NCI-H2196 treated with DMSO at 0.1 percent for 48 hours (cell line): ENCODE measurements around the gene VTI1A.

ENCODE experiments used
- DNase-seq: peaks from one replicate; lab custom pipeline; 2025; ENCODE audit not compliant: unreplicated experiment; lab: John Stamatoyannopoulos, UW

Gene VTI1A

GRCh38 chr10:112634096-112634830, 187.2 kb downstream of the VTI1A start:
- DNase-seq, result no peak

- DNase-seq, result no peak
Measured at GRCh38 chr10:112637901-112638300, 190.9 kb downstream of the VTI1A start.

GRCh38 chr10:112639298-112639697, 192.3 kb downstream of the VTI1A start:
- DNase-seq, result no peak

GRCh38 chr10:112640638-112641037, 193.6 kb downstream of the VTI1A start:
- no peak for DNase-seq

- DNase-seq, result no peak
Measured at GRCh38 chr10:112643600-112644264, 196.7 kb downstream of the VTI1A start.

GRCh38 chr10:112644265-112644645, 197.2 kb downstream of the VTI1A start:
- no peak for DNase-seq

GRCh38 chr10:112649006-112649821, 202.2 kb downstream of the VTI1A start:
- DNase-seq, result no peak

GRCh38 chr10:112649822-112650152, 202.8 kb downstream of the VTI1A start:
- no peak for DNase-seq

- DNase-seq, result no peak
Measured at GRCh38 chr10:112650588-112651030, 203.6 kb downstream of the VTI1A start.

- no peak for DNase-seq
Measured at GRCh38 chr10:112653215-112653614, 206.2 kb downstream of the VTI1A start.

- DNase-seq, result no peak
Measured at GRCh38 chr10:112653851-112654250, 206.8 kb downstream of the VTI1A start.

- DNase-seq, result no peak
Measured at GRCh38 chr10:112654794-112655193, 207.8 kb downstream of the VTI1A start.

GRCh38 chr10:112655722-112656121, 208.7 kb downstream of the VTI1A start:
- no peak for DNase-seq

GRCh38 chr10:112658465-112658864, 211.4 kb downstream of the VTI1A start:
- DNase-seq, result no peak

- no peak for DNase-seq
Measured at GRCh38 chr10:112658900-112659638, 212.1 kb downstream of the VTI1A start.

- DNase-seq, result no peak
Measured at GRCh38 chr10:112663234-112664125, 216.5 kb downstream of the VTI1A start.

GRCh38 chr10:112666094-112666493, 219.1 kb downstream of the VTI1A start:
- DNase-seq, result no peak

GRCh38 chr10:112669989-112670388, 223.0 kb downstream of the VTI1A start:
- DNase-seq, result no peak

GRCh38 chr10:112671743-112672142, 224.7 kb downstream of the VTI1A start:
- DNase-seq, result no peak

- DNase-seq, result no peak
Measured at GRCh38 chr10:112672706-112673105, 225.7 kb downstream of the VTI1A start.
